ENCODE data around the gene SHISA4. TPM values are rescaled to one million over a fixed set of nuclear protein-coding genes. Genes with fewer than 3 reads are reported as not detected.
"Not testable (repeated sequence)": the region's sequence is repeated elsewhere in the genome, so short reads cannot be mapped to it uniquely, and the experiment has no call there.

The SHISA4 gene
- total RNA-seq, 2 donors from 2014 or later: 2.0 to 3.9 TPM

DNA sequence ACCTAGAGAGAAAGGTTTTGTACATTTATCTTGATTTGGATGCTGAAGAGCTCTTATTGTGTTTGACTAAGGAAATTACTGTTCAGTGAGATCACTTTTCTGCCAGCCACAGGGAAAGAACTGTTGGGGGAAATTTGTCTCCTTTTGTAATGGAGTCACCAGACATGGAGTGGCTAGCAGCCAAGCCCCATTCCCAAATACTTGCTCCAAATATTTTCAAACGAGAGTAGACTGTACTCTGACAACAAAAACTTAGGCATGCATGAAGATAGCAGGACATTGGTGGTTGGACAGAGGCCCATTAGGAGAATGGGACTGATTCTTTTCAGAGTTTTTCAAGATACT lies 38.7 kb upstream of the SHISA4 start:
- TF ChIP-seq, protein P1, sequence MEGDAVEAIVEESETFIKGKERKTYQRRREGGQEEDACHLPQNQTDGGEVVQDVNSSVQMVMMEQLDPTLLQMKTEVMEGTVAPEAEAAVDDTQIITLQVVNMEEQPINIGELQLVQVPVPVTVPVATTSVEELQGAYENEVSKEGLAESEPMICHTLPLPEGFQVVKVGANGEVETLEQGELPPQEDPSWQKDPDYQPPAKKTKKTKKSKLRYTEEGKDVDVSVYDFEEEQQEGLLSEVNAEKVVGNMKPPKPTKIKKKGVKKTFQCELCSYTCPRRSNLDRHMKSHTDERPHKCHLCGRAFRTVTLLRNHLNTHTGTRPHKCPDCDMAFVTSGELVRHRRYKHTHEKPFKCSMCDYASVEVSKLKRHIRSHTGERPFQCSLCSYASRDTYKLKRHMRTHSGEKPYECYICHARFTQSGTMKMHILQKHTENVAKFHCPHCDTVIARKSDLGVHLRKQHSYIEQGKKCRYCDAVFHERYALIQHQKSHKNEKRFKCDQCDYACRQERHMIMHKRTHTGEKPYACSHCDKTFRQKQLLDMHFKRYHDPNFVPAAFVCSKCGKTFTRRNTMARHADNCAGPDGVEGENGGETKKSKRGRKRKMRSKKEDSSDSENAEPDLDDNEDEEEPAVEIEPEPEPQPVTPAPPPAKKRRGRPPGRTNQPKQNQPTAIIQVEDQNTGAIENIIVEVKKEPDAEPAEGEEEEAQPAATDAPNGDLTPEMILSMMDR (IDR thresholded peaks at IDR 0.05): no peak
- no peak overlapping the region for H3K4me3 ChIP-seq
- no peak for DNase-seq
- H3K4me1 ChIP-seq: no peaks in the 10 kb centered on the region
- H3K9ac ChIP-seq (ENCODE audit: low read depth in 2 of 2, low read length in 2 of 2): no peak overlapping the region
- intact Hi-C loops (cut with DNase I): no loop called here
- H3K27me3 ChIP-seq: no peaks in the 10 kb centered on the region
- no peaks in the 10 kb centered on the region for H3K9me3 ChIP-seq
- no peak overlapping the region for H3K27ac ChIP-seq
- peaks cover 5% of the 10 kb centered on the region for H3K36me3 ChIP-seq

DNA sequence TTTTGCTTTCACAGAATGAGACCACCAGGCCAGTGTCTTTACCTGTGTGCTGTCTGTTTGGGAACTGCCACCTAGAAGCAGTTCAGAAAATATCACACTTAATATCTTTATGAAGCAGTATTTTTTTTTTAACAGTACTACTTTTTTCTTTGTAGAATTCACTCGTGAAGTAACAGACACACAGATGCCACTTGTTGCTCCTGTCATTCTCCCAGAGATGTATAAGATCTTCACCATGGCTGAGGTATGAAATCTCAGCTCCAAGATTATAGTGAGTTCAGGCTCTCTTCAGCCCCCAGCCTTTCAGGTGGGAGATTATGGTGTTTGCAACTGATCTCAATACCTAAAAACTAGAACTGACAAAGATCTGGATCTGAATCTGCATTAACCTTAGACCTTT lies 36.7 kb upstream of the SHISA4 start:
- Histone ChIP-seq H3K4me3 (no peak overlapping the region), H3K27me3 (no peaks in the 10 kb centered on the region), H3K36me3 (peaks cover 13% of the 10 kb centered on the region), H3K4me1 (no peaks in the 10 kb centered on the region), H3K9me3 (no peaks in the 10 kb centered on the region), H3K9ac (ENCODE audit: low read depth in 2 of 2, low read length in 2 of 2) (no peak overlapping the region), H3K27ac (no peak overlapping the region)
- TF ChIP-seq, protein P1 (IDR thresholded peaks at IDR 0.05): no peak
- no peak for DNase-seq
- intact Hi-C loops (cut with DNase I): no loop called here

DNA sequence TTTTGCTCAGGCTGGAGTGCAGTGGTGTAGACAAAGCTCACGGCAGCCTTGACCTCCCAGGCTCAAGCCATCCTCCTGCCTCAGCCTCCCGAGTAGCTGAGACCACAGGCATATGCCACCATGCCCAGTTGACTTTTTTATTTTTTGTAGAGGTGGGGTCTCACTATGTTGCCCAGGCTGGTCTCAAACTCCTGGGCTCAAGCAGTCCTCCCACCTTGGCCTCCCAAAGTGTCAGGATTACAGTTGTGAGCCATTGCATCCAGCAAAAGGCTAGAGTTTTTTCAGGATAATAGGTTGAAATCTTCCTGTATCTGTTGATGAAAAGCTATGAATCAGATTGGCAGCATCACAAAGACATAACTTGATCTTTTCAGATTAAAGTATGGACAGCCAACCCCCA lies 32.0 kb upstream of the SHISA4 start:
- H3K4me1 ChIP-seq; H3K4me3 ChIP-seq; H3K9ac ChIP-seq (ENCODE audit: low read depth in 2 of 2, low read length in 2 of 2); H3K27ac ChIP-seq; H3K9me3 ChIP-seq; intact Hi-C loops (cut with DNase I); H3K27me3 ChIP-seq; DNase-seq: not testable (repeated sequence)
- H3K36me3 ChIP-seq: peaks cover 12% of the 10 kb centered on the region

DNA sequence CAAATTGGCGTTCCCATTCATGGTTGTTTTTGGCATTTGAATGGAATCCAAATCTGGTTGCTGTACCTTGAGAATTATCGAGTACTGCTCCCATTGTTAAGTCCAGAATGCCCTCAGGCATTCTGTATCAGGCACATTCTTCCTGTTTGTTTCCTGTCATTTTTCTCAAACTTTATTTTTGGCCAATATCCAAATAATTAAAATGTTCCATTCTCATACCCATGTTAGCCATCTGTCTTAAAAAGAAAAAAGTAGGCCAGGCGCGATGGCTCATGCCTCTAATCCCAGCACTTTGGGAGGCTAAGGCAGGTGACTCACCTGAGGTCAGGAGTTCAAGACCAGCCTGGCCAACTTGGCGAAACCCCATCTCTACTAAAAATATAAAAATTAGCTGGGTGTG lies 29.3 kb upstream of the SHISA4 start:
- DNase-seq: no peak
- intact Hi-C loops (cut with DNase I): no loop called here
- H3K9me3 ChIP-seq: no peaks in the 10 kb centered on the region
- no peak overlapping the region for H3K27ac ChIP-seq
- no peaks in the 10 kb centered on the region for H3K4me1 ChIP-seq
- H3K27me3 ChIP-seq: no peaks in the 10 kb centered on the region
- H3K4me3 ChIP-seq: no peak overlapping the region
- H3K36me3 ChIP-seq: peaks cover 12% of the 10 kb centered on the region
- H3K9ac ChIP-seq (ENCODE audit: low read depth in 2 of 2, low read length in 2 of 2): no peak overlapping the region
- TF ChIP-seq, protein P1 (IDR thresholded peaks at IDR 0.05): no peak

DNA sequence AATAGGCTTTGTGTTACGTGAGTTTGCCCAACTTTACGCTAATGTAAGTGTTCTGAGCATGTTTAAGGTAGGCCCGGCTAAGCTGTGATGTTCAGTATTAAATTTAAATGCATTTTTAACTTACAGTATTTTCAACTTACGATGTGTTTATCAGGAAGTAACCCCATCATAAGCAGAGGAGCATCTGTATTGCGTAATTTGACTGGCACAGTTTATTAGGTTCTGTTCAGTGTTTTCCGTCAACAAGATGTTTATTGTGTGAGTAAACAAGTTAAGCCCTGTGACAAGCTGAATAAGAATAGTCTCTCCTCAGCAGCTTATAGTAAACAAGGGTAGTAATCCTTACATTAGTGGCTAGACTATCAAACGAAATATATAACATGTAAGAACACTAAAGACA lies 27.2 kb upstream of the SHISA4 start:
- Histone ChIP-seq H3K9ac (ENCODE audit: low read depth in 2 of 2, low read length in 2 of 2) (no peak overlapping the region), H3K4me1 (no peaks in the 10 kb centered on the region), H3K27me3 (no peaks in the 10 kb centered on the region), H3K27ac (no peak overlapping the region), H3K4me3 (no peak overlapping the region), H3K36me3 (peaks cover 7% of the 10 kb centered on the region), H3K9me3 (no peaks in the 10 kb centered on the region)
- intact Hi-C loops (cut with DNase I): no loop called here
- TF ChIP-seq, protein P1 (IDR thresholded peaks at IDR 0.05): no peak
- no peak for DNase-seq

DNA sequence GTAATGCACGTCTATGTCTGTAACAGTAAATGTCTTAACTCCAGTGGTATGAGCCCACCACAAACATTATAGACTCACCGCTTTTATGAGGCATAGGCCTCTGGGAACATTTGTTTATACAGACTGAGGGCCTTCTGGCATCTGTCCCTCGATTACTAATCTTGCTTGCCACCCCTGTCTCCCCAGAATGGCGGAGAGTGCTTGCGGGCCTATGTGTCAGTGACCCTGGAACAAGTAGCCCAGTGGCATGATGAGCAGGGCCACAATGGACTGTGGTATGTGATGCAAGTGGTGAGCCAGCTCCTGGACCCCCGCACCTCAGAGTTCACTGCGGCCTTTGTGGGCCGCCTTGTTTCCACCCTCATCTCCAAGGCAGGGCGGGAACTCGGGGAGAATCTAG lies 18.3 kb upstream of the SHISA4 start:
- DNase-seq: no peak
- no peaks in the 10 kb centered on the region for H3K4me1 ChIP-seq
- H3K27me3 ChIP-seq: no peaks in the 10 kb centered on the region
- H3K36me3 ChIP-seq: peaks cover 13% of the 10 kb centered on the region
- intact Hi-C loops (cut with DNase I): no loop called here
- H3K9me3 ChIP-seq: no peaks in the 10 kb centered on the region
- H3K9ac ChIP-seq (ENCODE audit: low read depth in 2 of 2, low read length in 2 of 2): no peak overlapping the region
- H3K4me3 ChIP-seq: no peak overlapping the region
- no peak overlapping the region for H3K27ac ChIP-seq
- TF ChIP-seq, protein P1 (IDR thresholded peaks at IDR 0.05): no peak
